Kidney epithelial cell (primary cell): ENCODE results near the gene CC2D2B. TPM values are rescaled to one million over a fixed set of nuclear protein-coding genes. Genes with fewer than 3 reads are reported as not detected.
"Not testable (repeated sequence)": the region's sequence is repeated elsewhere in the genome, so short reads cannot be mapped to it uniquely, and the experiment has no call there.

Experiments used
- DNase-seq: peaks from one replicate; pipeline ENCODE4 v3.0.0-alpha.2; 2010; ENCODE audit warnings: low read depth
- H3K27me3 ChIP-seq: 2 replicates; pipeline ENCODE4 v1.6.0; 2011; ENCODE audit warnings: low read length; ENCODE audit not compliant: control insufficient read depth, insufficient read depth
- H3K36me3 ChIP-seq: 2 replicates; pipeline ENCODE4 v1.5.1; 2011; ENCODE audit warnings: low read length; ENCODE audit not compliant: control insufficient read depth, insufficient read depth
- H3K4me3 ChIP-seq: 2 replicates; pipeline ENCODE4 v1.5.1; 2011; ENCODE audit warnings: low read depth, mild to moderate bottlenecking, control low read depth, low read length
- total RNA-seq: library from RNA; depleted of rRNA; stranded (reverse); fragments of >200 nt; gene quantifications from 2 replicates; pipeline ENCODE4 v1.2.3, GENCODE V29; 2015
- TF ChIP-seq, protein P1 (sequence below): IDR thresholded peaks from 2 replicates; pipeline ENCODE4 v1.5.1; 2011; ENCODE audit warnings: mild to moderate bottlenecking, moderate library complexity, low read length, control low read depth, inconsistent platforms; ENCODE audit not compliant: insufficient read depth, poor library complexity, severe bottlenecking

Gene CC2D2B
- total RNA-seq, 1 donor from 2014 or later = not detected

DNA sequence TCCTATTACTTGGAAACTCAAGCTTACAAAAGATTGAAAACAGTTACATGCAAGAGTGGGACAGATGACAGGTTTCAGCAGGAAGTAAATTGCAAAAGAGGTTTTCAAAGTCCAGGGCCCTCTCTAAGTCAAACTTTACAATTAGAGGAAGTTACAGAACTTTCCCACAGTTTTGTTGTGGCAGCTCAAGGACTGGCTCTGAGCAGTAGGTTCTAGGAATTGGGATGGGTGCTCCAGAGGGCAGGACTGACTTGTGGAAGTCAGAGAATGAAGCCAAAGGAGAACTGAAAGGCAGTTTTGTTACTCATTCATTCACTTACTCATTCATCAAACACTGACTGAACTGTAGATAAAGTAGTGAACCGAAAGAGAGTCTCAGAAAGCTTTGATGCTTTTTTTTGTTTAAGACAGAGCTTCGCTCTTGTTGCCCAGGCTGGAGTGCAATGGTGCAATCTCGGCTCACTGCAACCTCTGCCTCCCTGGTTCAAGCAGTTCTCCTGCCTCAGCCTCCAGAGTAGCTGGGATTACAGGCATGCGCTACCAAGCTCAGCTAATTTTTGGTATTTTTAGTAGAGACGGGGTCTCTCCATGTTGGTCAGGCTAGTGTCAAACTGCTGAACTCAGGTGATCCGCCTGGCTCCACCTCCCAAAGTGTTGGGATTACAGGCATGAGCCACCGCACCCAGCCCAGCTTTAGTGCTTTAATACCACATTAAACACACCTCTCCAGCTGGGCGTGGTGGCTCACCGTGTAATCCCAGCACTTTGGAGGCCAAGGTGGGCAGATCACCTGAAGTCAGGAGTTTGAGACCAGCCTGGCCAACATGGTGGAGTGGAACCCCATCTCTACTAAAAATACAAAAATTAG, 68.8 kb downstream of the CC2D2B start:
- no peak for DNase-seq

DNA sequence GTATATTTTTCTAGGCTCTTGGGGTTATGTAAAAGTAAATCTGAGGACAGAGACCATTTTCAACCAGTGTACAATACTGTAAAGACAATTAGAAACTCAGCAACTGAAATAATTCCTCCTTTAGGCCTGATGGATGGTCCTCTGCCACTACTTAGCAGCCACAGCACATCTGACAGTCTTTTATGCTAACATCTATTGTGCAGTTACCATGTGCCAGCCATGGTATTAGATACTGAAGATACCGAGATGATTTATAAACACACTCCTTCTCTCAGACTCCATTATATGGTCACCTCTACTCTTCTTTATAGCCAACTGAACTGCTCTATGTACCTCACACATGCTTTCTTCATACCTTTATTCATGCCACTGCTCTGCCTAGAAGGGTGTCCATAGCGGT, 74.4 kb downstream of the CC2D2B start:
- DNase-seq = no peak
- H3K4me3 ChIP-seq = no peak overlapping the region
- H3K27me3 ChIP-seq = no peaks in the 10 kb centered on the region
- H3K36me3 ChIP-seq = no peaks in the 10 kb centered on the region
- TF ChIP-seq, protein P1, sequence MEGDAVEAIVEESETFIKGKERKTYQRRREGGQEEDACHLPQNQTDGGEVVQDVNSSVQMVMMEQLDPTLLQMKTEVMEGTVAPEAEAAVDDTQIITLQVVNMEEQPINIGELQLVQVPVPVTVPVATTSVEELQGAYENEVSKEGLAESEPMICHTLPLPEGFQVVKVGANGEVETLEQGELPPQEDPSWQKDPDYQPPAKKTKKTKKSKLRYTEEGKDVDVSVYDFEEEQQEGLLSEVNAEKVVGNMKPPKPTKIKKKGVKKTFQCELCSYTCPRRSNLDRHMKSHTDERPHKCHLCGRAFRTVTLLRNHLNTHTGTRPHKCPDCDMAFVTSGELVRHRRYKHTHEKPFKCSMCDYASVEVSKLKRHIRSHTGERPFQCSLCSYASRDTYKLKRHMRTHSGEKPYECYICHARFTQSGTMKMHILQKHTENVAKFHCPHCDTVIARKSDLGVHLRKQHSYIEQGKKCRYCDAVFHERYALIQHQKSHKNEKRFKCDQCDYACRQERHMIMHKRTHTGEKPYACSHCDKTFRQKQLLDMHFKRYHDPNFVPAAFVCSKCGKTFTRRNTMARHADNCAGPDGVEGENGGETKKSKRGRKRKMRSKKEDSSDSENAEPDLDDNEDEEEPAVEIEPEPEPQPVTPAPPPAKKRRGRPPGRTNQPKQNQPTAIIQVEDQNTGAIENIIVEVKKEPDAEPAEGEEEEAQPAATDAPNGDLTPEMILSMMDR = no peak

More for the DNA sequence above, 68.8 kb downstream of the CC2D2B start:
- no peak overlapping the region for H3K4me3 ChIP-seq
- TF ChIP-seq, protein P1 = no peak
- no peaks in the 10 kb centered on the region for H3K36me3 ChIP-seq
- no peaks in the 10 kb centered on the region for H3K27me3 ChIP-seq

DNA sequence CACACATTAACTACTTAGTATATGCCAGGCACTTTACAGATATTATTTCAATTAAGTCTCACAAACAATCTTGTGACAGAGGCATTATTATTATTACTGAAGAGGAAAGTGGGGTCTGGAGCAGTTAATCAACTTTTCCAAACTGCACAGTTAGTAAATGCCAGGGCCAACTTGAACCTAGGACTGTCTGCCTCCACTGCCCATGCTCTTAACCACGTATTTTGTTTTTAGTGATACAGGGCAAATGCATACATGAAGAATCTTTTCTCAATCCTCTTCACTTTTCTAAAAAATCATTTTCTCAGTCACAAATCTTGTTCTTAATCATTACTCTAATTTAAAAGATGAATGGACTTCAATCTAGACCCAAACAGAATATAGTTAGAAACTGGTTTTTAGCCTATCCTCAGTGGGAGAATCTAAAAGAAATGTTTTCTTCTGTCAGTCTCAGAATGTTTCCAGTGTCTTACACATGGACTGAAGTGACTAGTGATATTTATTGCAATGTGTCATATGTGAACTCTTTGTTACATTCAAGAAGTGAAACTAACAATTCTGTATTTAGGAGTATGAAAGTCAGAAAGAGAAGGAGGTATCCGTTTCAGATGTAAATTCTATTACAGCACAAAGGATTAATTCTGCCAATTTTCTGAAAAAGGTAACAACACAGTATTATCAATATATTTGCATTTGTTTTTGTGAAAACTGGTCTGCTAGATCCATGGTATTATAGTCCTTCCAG, 80.1 kb downstream of the CC2D2B start:
- TF ChIP-seq, protein P1 = no peak
- Histone ChIP-seq H3K36me3 (no peaks in the 10 kb centered on the region), H3K27me3 (no peaks in the 10 kb centered on the region), H3K4me3 (no peak overlapping the region)
- DNase-seq = no peak

DNA sequence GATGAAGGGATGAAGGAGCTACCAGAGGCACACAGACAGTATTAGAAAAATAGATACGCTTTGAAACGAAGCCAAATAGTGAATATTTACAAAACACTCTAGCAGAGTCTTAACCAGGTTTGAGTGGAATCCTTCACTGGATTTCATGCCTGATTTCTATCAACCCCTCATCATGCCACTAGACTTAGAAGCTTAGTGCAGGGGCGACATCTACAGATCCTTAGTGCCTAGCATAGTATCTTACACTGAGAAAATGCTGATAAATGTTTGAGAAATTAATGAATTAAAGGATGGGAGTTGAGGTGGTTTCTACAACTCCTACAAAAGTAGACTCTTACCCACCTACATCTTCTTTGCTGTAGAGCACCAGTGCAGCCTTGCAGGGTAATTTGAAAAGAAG, 80.9 kb downstream of the CC2D2B start:
- TF ChIP-seq, protein P1 = no peak
- no peaks in the 10 kb centered on the region for H3K27me3 ChIP-seq
- H3K36me3 ChIP-seq = no peaks in the 10 kb centered on the region
- no peak overlapping the region for H3K4me3 ChIP-seq
- DNase-seq = no peak

DNA sequence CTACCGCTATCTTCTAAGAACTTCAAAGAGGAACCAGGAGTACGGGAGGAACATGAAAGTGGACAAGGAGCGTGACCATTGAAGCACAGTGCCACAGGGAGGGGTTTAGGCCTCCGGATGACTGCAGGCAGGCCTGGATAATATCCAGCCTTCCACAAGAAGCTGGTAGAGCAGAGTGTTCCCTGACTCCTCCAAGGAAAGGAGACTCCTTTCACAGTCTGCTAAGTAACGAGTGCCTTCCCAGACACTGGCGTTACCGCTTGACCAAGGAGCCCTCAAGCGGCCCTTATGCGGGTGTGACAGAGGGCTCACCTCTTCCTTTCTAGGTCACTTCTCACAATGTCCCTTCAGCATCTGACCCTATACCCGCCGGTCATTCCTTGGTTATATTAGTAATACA, 86.6 kb downstream of the CC2D2B start:
- DNase-seq, H3K4me3 ChIP-seq, H3K36me3 ChIP-seq, H3K27me3 ChIP-seq: not testable (repeated sequence)

DNA sequence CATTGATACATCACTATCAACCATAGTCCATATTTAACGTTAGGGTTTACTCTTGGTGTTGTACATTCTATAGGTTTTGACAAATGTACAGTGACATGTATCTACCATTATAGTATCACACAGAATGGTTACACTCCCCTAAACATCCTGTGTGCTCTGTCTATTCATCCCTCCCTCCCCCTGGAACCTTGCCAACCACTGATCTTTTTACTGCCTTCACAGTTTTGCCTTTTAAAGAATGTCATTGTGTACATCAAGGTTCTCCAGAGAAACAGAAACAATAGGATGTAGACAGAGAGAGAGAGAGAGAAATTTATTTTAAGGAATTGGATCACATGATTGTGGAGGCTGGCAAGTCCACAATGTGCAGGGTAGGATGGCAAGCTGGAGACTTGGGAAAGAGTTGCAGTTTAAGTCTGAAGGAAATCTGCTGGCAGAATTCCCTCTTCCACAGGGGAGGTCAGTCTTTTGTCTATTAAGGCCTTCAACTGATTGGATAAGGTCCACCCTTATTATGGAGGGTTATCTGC, 90.5 kb downstream of the CC2D2B start:
- TF ChIP-seq, protein P1 = no peak
- Histone ChIP-seq H3K36me3 (no peaks in the 10 kb centered on the region), H3K4me3 (no peak overlapping the region), H3K27me3 (no peaks in the 10 kb centered on the region)
- DNase-seq = no peak
